Astrocyte (in vitro differentiated cells and primary cell): ENCODE measurements around the gene CCRL2. TPM values are rescaled to one million over a fixed set of nuclear protein-coding genes. Genes with fewer than 3 reads are reported as not detected.

Experiments used
- DNase-seq: peaks from one replicate; pipeline ENCODE4 v3.0.0-alpha.2; 2010; ENCODE audit warnings: low read depth
- FAIRE-seq: peaks from 2 replicates; lab custom pipeline; 2011; peaks lifted over from hg19 to GRCh38; lab: Jason Lieb, UNC
- H2AFZ ChIP-seq: 2 replicates; pipeline ENCODE4 v1.6.0; 2012; ENCODE audit warnings: low read depth, low read length, inconsistent platforms
- H3K27ac ChIP-seq: 2 replicates; pipeline ENCODE4 v1.5.1; 2011; ENCODE audit warnings: low read depth, low read length, inconsistent platforms
- H3K27me3 ChIP-seq: 2 replicates; pipeline ENCODE4 v1.6.0; 2011; ENCODE audit warnings: low read length, inconsistent platforms; ENCODE audit not compliant: insufficient read depth
- H3K36me3 ChIP-seq: 2 replicates; pipeline ENCODE4 v1.5.1; 2011; ENCODE audit warnings: low read length, inconsistent platforms; ENCODE audit not compliant: insufficient read depth
- H3K4me1 ChIP-seq: 2 replicates; pipeline ENCODE4 v1.5.1; 2011; ENCODE audit warnings: low read length, inconsistent platforms; ENCODE audit not compliant: insufficient read depth
- H3K4me2 ChIP-seq: 2 replicates; pipeline ENCODE4 v1.6.0; 2012; ENCODE audit warnings: low read length, inconsistent platforms
- H3K4me3 ChIP-seq: 2 replicates; pipeline ENCODE4 v1.5.1; 2011; ENCODE audit warnings: low read depth, mild to moderate bottlenecking, low read length, inconsistent platforms; ENCODE audit not compliant: insufficient read depth
- H3K79me2 ChIP-seq: 2 replicates; pipeline ENCODE4 v1.6.0; 2012; ENCODE audit warnings: mild to moderate bottlenecking, low read length, inconsistent platforms; ENCODE audit not compliant: insufficient read depth
- H3K9ac ChIP-seq: 2 replicates; pipeline ENCODE4 v1.6.0; 2012; ENCODE audit warnings: mild to moderate bottlenecking, low read length, inconsistent platforms
- H3K9me3 ChIP-seq: 2 replicates; pipeline ENCODE4 v1.5.1; 2012; ENCODE audit warnings: low read depth, mild to moderate bottlenecking, low read length, inconsistent platforms; ENCODE audit not compliant: insufficient read depth
- H4K20me1 ChIP-seq: 2 replicates; pipeline ENCODE4 v1.6.0; 2012; ENCODE audit warnings: low read length, inconsistent platforms; ENCODE audit not compliant: insufficient read depth
- H3K27ac Mint-ChIP-seq: one replicate; pipeline ENCODE4 v1.8.0; 2021; ENCODE audit warnings: mild to moderate bottlenecking, mixed read lengths; ENCODE audit not compliant: unreplicated experiment
- H3K27me3 Mint-ChIP-seq: one replicate; pipeline ENCODE4 v1.8.0; 2021; ENCODE audit warnings: low read depth, mixed read lengths; ENCODE audit not compliant: unreplicated experiment
- H3K36me3 Mint-ChIP-seq: one replicate; pipeline ENCODE4 v1.8.0; 2021; ENCODE audit warnings: low read depth, mixed read lengths; ENCODE audit not compliant: unreplicated experiment
- H3K4me1 Mint-ChIP-seq: one replicate; pipeline ENCODE4 v1.8.0; 2021; ENCODE audit warnings: low read depth, mixed read lengths; ENCODE audit not compliant: unreplicated experiment
- H3K4me3 Mint-ChIP-seq: one replicate; pipeline ENCODE4 v1.8.0; 2021; ENCODE audit warnings: mild to moderate bottlenecking, moderate library complexity, mixed read lengths; ENCODE audit not compliant: unreplicated experiment
- H3K9me3 Mint-ChIP-seq: one replicate; pipeline ENCODE4 v1.8.0; 2021; ENCODE audit warnings: mild to moderate bottlenecking, mixed read lengths; ENCODE audit not compliant: unreplicated experiment
- CTCF ChIP-seq: IDR thresholded peaks from 2 replicates; pipeline ENCODE4 v1.5.1; 2011; ENCODE audit warnings: low read depth, mild to moderate bottlenecking, inconsistent platforms, low read length, moderate library complexity; ENCODE audit not compliant: insufficient read depth
- EZH2 ChIP-seq: IDR thresholded peaks from 2 replicates; pipeline ENCODE4 v1.6.1; 2012; ENCODE audit warnings: mild to moderate bottlenecking, low read length, inconsistent platforms; ENCODE audit not compliant: insufficient read depth
- total RNA-seq: library from RNA; stranded (reverse); gene quantifications from 2 replicates; pipeline ENCODE4 v1.2.1, GENCODE V29; 2021

The CCRL2 gene
- total RNA-seq, 1 donor from 2014 or later = not detected

- H3K4me1 ChIP-seq = no peaks in the 10 kb centered on the region
- no peaks in the 10 kb centered on the region for H3K9me3 ChIP-seq
- Mint-ChIP-seq H3K27me3 (no peaks in the 10 kb centered on the region), H3K4me3 (no peak overlapping the region), H3K36me3 (no peaks in the 10 kb centered on the region), H3K27ac (no peak overlapping the region), H3K4me1 (peaks cover 19% of the 10 kb centered on the region), H3K9me3 (peaks cover 8% of the 10 kb centered on the region)
- peaks cover 3% of the 10 kb centered on the region for H3K27me3 ChIP-seq
- H3K9ac ChIP-seq = no peak overlapping the region
- no peak for FAIRE-seq
- H3K4me3 ChIP-seq = no peak overlapping the region
- TF ChIP-seq CTCF (no peak), EZH2 (no peak)
- H2AFZ ChIP-seq = no peak overlapping the region
- DNase-seq = no peak
- no peak overlapping the region for H3K4me2 ChIP-seq
- no peaks in the 10 kb centered on the region for H3K79me2 ChIP-seq
- H3K27ac ChIP-seq = no peak overlapping the region
- H4K20me1 ChIP-seq = no peaks in the 10 kb centered on the region
- H3K36me3 ChIP-seq = no peaks in the 10 kb centered on the region
Observed at GRCh38 chr3:46393554-46394434, 13.3 kb upstream of the CCRL2 start.

DNA sequence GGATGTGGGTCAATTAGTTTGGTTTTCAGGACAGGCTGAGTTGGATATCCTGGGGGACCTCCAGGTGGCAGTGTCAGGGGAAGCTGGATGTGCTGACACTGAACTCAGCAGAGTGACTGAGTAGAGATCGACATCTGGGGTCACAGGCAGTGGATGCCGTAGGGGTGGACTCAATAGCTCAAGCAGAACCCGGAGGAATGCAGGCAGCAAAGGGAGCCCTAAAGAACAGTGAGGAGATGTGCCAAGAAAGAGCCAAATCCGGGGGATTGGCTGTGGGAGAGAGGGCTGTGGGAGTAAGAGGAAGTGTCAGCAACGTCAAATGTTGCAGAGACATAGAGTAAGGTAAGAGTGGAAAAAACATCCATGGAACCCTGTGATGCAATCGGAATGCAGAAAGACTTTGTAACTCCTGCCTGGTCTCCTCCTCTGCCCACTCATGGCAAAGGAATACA is 11.8 kb upstream of the CCRL2 start:
- Histone ChIP-seq H3K79me2 (no peaks in the 10 kb centered on the region), H3K9me3 (no peaks in the 10 kb centered on the region), H4K20me1 (no peaks in the 10 kb centered on the region), H3K4me3 (no peak overlapping the region), H3K4me2 (no peak overlapping the region), H3K4me1 (peaks cover 8% of the 10 kb centered on the region), H3K9ac (no peak overlapping the region), H2AFZ (no peak overlapping the region), H3K27ac (no peak overlapping the region), H3K36me3 (no peaks in the 10 kb centered on the region), H3K27me3 (peaks cover 3% of the 10 kb centered on the region)
- Mint-ChIP-seq H3K4me3 (no peak overlapping the region), H3K9me3 (peaks cover 8% of the 10 kb centered on the region), H3K27me3 (no peaks in the 10 kb centered on the region), H3K36me3 (no peaks in the 10 kb centered on the region), H3K4me1 (peaks cover 19% of the 10 kb centered on the region), H3K27ac (no peak overlapping the region)
- DNase-seq (no peak), FAIRE-seq (no peak)
- TF ChIP-seq EZH2 (no peak), CTCF (no peak)
